ENCODE measurements around the gene SYK.

GRCh38 chr9:90891308-90892040 is 89.9 kb downstream of the SYK start:
- no peak for TF ChIP-seq CTCF (IDR thresholded peaks at IDR 0.05; ENCODE audit: poor library complexity)
- TF ChIP-seq EZH2 (IDR thresholded peaks at IDR 0.05; ENCODE audit: borderline replicate concordance) = no peak
